Astrocyte (in vitro differentiated cells and primary cell): ENCODE data around the gene TIMM21. TPM values are rescaled to one million over a fixed set of nuclear protein-coding genes. Genes with fewer than 3 reads are reported as not detected.

Experiments used
- DNase-seq: peaks from one replicate; pipeline ENCODE4 v3.0.0-alpha.2; 2010; ENCODE audit warnings: low read depth
- FAIRE-seq: peaks from 2 replicates; lab custom pipeline; 2011; peaks lifted over from hg19 to GRCh38; lab: Jason Lieb, UNC
- H2AFZ ChIP-seq: 2 replicates; pipeline ENCODE4 v1.6.0; 2012; ENCODE audit warnings: low read depth, low read length, inconsistent platforms
- H3K27ac ChIP-seq: 2 replicates; pipeline ENCODE4 v1.5.1; 2011; ENCODE audit warnings: low read depth, low read length, inconsistent platforms
- H3K27me3 ChIP-seq: 2 replicates; pipeline ENCODE4 v1.6.0; 2011; ENCODE audit warnings: low read length, inconsistent platforms; ENCODE audit not compliant: insufficient read depth
- H3K36me3 ChIP-seq: 2 replicates; pipeline ENCODE4 v1.5.1; 2011; ENCODE audit warnings: low read length, inconsistent platforms; ENCODE audit not compliant: insufficient read depth
- H3K4me1 ChIP-seq: 2 replicates; pipeline ENCODE4 v1.5.1; 2011; ENCODE audit warnings: low read length, inconsistent platforms; ENCODE audit not compliant: insufficient read depth
- H3K4me2 ChIP-seq: 2 replicates; pipeline ENCODE4 v1.6.0; 2012; ENCODE audit warnings: low read length, inconsistent platforms
- H3K4me3 ChIP-seq: 2 replicates; pipeline ENCODE4 v1.5.1; 2011; ENCODE audit warnings: low read depth, mild to moderate bottlenecking, low read length, inconsistent platforms; ENCODE audit not compliant: insufficient read depth
- H3K79me2 ChIP-seq: 2 replicates; pipeline ENCODE4 v1.6.0; 2012; ENCODE audit warnings: mild to moderate bottlenecking, low read length, inconsistent platforms; ENCODE audit not compliant: insufficient read depth
- H3K9ac ChIP-seq: 2 replicates; pipeline ENCODE4 v1.6.0; 2012; ENCODE audit warnings: mild to moderate bottlenecking, low read length, inconsistent platforms
- H3K9me3 ChIP-seq: 2 replicates; pipeline ENCODE4 v1.5.1; 2012; ENCODE audit warnings: low read depth, mild to moderate bottlenecking, low read length, inconsistent platforms; ENCODE audit not compliant: insufficient read depth
- H4K20me1 ChIP-seq: 2 replicates; pipeline ENCODE4 v1.6.0; 2012; ENCODE audit warnings: low read length, inconsistent platforms; ENCODE audit not compliant: insufficient read depth
- H3K27ac Mint-ChIP-seq: one replicate; pipeline ENCODE4 v1.8.0; 2021; ENCODE audit warnings: mild to moderate bottlenecking, mixed read lengths; ENCODE audit not compliant: unreplicated experiment
- H3K27me3 Mint-ChIP-seq: one replicate; pipeline ENCODE4 v1.8.0; 2021; ENCODE audit warnings: low read depth, mixed read lengths; ENCODE audit not compliant: unreplicated experiment
- H3K36me3 Mint-ChIP-seq: one replicate; pipeline ENCODE4 v1.8.0; 2021; ENCODE audit warnings: low read depth, mixed read lengths; ENCODE audit not compliant: unreplicated experiment
- H3K4me1 Mint-ChIP-seq: one replicate; pipeline ENCODE4 v1.8.0; 2021; ENCODE audit warnings: low read depth, mixed read lengths; ENCODE audit not compliant: unreplicated experiment
- H3K4me3 Mint-ChIP-seq: one replicate; pipeline ENCODE4 v1.8.0; 2021; ENCODE audit warnings: mild to moderate bottlenecking, moderate library complexity, mixed read lengths; ENCODE audit not compliant: unreplicated experiment
- H3K9me3 Mint-ChIP-seq: one replicate; pipeline ENCODE4 v1.8.0; 2021; ENCODE audit warnings: mild to moderate bottlenecking, mixed read lengths; ENCODE audit not compliant: unreplicated experiment
- CTCF ChIP-seq: IDR thresholded peaks from 2 replicates; pipeline ENCODE4 v1.5.1; 2011; ENCODE audit warnings: low read depth, mild to moderate bottlenecking, inconsistent platforms, low read length, moderate library complexity; ENCODE audit not compliant: insufficient read depth
- EZH2 ChIP-seq: IDR thresholded peaks from 2 replicates; pipeline ENCODE4 v1.6.1; 2012; ENCODE audit warnings: mild to moderate bottlenecking, low read length, inconsistent platforms; ENCODE audit not compliant: insufficient read depth
- total RNA-seq: library from RNA; stranded (reverse); gene quantifications from 2 replicates; pipeline ENCODE4 v1.2.1, GENCODE V29; 2021

The TIMM21 gene
- total RNA-seq, 1 donor from 2014 or later = 25.1 TPM

- Histone ChIP-seq H3K4me3 (no peak overlapping the region), H4K20me1 (no peaks in the 10 kb centered on the region), H3K4me1 (no peaks in the 10 kb centered on the region), H3K9ac (no peak overlapping the region), H3K36me3 (no peaks in the 10 kb centered on the region), H3K27me3 (no peaks in the 10 kb centered on the region), H2AFZ (no peak overlapping the region), H3K9me3 (no peaks in the 10 kb centered on the region), H3K79me2 (no peaks in the 10 kb centered on the region), H3K27ac (no peak overlapping the region), H3K4me2 (no peak overlapping the region)
- no peak overlapping the region for H3K27ac Mint-ChIP-seq
- H3K9me3 Mint-ChIP-seq = peaks cover 14% of the 10 kb centered on the region
- no peaks in the 10 kb centered on the region for H3K27me3 Mint-ChIP-seq
- H3K36me3 Mint-ChIP-seq = no peaks in the 10 kb centered on the region
- peaks cover 16% of the 10 kb centered on the region for H3K4me1 Mint-ChIP-seq
- no peak overlapping the region for H3K4me3 Mint-ChIP-seq
- no peak for DNase-seq
- no peak for FAIRE-seq
- no peak for TF ChIP-seq EZH2
Observed at GRCh38 chr18:74110149-74110548, 38.2 kb upstream of the TIMM21 start.

- no peak overlapping the region for H3K27ac ChIP-seq
- H3K36me3 ChIP-seq = no peaks in the 10 kb centered on the region
- H4K20me1 ChIP-seq = no peaks in the 10 kb centered on the region
- no peak overlapping the region for H3K27ac Mint-ChIP-seq
- H3K27me3 ChIP-seq = no peaks in the 10 kb centered on the region
- H3K9me3 ChIP-seq = no peaks in the 10 kb centered on the region
- no peak overlapping the region for H3K4me3 Mint-ChIP-seq
- no peak for DNase-seq
- no peaks in the 10 kb centered on the region for H3K4me1 ChIP-seq
- H2AFZ ChIP-seq = no peak overlapping the region
- FAIRE-seq = no peak
- TF ChIP-seq CTCF (no peak), EZH2 (no peak)
- H3K9ac ChIP-seq = no peak overlapping the region
- H3K4me2 ChIP-seq = no peak overlapping the region
- H3K4me3 ChIP-seq = no peak overlapping the region
- peaks cover 14% of the 10 kb centered on the region for H3K9me3 Mint-ChIP-seq
- H3K79me2 ChIP-seq = no peaks in the 10 kb centered on the region
- no peaks in the 10 kb centered on the region for H3K36me3 Mint-ChIP-seq
- peaks cover 20% of the 10 kb centered on the region for H3K4me1 Mint-ChIP-seq
- H3K27me3 Mint-ChIP-seq = no peaks in the 10 kb centered on the region
Observed at GRCh38 chr18:74110976-74111375, 37.3 kb upstream of the TIMM21 start.

- Histone ChIP-seq H4K20me1 (no peaks in the 10 kb centered on the region), H3K4me1 (peaks cover 3% of the 10 kb centered on the region), H2AFZ (peak overlapping the region; percentile 11), H3K4me3 (no peak overlapping the region), H3K27me3 (no peaks in the 10 kb centered on the region), H3K9ac (no peak overlapping the region), H3K36me3 (no peaks in the 10 kb centered on the region), H3K4me2 (no peak overlapping the region), H3K79me2 (no peaks in the 10 kb centered on the region), H3K27ac (no peak overlapping the region), H3K9me3 (no peaks in the 10 kb centered on the region)
- DNase-seq (no peak), FAIRE-seq (no peak)
- TF ChIP-seq CTCF (no peak), EZH2 (no peak)
- Mint-ChIP-seq H3K9me3 (peaks cover 10% of the 10 kb centered on the region), H3K36me3 (no peaks in the 10 kb centered on the region), H3K27me3 (no peaks in the 10 kb centered on the region), H3K27ac (no peak overlapping the region), H3K4me3 (no peak overlapping the region), H3K4me1 (peaks cover 21% of the 10 kb centered on the region)
Observed at GRCh38 chr18:74113711-74114110, 34.6 kb upstream of the TIMM21 start.
